Epithelial cell of esophagus (primary cell): ENCODE data around the gene CERKL.

Experiments
- DNase-seq: peaks from one replicate; pipeline ENCODE4 v3.0.0; 2010; ENCODE audit warnings: low read depth
- H3K4me3 ChIP-seq: 2 replicates; pipeline ENCODE4 v1.5.1; 2011; ENCODE audit warnings: mild to moderate bottlenecking, low read length, control low read depth
- TF ChIP-seq, protein P1 (sequence below): IDR thresholded peaks from 2 replicates; pipeline ENCODE4 v1.5.1; 2011; ENCODE audit warnings: low read depth, mild to moderate bottlenecking, low read length, control low read depth, inconsistent platforms; ENCODE audit not compliant: insufficient read depth; ENCODE audit errors: missing control alignments

Gene CERKL

DNA sequence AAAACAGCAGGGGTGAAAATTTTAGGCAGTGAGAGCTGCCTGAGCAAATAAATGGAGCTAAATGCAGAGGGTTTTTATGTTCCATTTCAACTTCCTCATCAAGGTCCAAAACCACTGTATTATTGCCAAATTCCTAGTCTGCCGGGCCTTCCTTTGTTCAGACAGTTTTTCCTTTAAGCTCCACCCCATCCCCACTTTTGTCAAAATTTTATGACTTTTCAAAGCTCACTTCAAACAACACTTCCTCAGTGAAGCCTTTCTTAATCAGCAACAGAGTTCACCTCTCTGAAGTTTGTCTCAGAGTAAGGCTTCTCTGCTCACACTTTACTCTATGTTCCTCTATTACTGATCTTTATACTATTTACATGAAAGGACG is 81.3 kb downstream of the CERKL start:
- H3K4me3 ChIP-seq = no peak overlapping the region
- TF ChIP-seq, protein P1, sequence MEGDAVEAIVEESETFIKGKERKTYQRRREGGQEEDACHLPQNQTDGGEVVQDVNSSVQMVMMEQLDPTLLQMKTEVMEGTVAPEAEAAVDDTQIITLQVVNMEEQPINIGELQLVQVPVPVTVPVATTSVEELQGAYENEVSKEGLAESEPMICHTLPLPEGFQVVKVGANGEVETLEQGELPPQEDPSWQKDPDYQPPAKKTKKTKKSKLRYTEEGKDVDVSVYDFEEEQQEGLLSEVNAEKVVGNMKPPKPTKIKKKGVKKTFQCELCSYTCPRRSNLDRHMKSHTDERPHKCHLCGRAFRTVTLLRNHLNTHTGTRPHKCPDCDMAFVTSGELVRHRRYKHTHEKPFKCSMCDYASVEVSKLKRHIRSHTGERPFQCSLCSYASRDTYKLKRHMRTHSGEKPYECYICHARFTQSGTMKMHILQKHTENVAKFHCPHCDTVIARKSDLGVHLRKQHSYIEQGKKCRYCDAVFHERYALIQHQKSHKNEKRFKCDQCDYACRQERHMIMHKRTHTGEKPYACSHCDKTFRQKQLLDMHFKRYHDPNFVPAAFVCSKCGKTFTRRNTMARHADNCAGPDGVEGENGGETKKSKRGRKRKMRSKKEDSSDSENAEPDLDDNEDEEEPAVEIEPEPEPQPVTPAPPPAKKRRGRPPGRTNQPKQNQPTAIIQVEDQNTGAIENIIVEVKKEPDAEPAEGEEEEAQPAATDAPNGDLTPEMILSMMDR = no peak
- no peak for DNase-seq

DNA sequence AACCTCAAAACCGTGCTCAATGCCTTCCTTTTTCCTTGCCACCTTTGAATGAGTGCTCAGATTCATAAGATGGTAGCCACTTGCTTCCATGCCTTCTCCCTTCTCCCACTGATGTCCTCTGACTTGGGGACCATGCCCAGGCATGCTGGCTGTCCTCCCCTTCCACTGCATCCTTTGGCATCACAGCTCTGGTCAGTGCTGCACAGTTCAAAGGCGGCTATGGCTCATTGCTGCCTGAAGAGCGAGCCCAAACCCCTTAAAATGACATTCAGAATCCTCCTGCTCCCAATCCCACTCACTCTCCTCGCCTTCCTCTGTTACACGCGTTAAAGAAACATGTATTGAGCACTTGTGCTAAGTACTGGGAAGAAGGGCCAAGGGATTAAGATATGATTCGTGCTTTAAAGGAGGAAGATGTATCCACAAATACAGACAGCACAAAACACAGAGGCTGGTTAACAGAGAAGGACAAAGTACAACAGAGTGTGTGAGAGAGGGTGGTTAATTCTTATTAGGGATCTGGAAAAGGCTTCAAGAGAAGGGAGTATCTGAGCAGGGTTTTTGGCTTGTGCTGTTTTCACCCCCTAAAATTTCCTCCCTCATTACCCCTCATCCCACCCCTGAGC is 81.8 kb downstream of the CERKL start:
- DNase-seq = no peak
- TF ChIP-seq, protein P1 = no peak
- no peak overlapping the region for H3K4me3 ChIP-seq

DNA sequence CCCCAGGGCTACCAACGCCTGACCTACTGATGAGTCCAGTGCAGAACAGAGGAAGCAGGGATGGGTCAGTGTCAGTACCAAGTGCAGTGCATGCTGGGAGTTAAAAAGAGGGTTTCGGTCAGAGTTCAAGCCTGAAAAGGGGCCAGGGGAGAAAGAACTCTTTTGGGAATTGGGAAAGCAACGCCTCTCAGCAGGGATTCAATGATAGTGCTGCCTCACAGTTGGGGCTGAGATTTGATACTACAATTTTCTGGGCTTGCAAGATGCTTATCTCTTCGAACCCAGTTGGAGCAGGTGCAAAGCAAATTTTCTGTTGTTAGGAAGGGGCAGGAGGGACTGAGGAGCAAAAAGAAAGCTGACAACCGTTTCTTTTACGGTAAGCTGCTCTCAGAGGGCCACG is 82.6 kb downstream of the CERKL start:
- TF ChIP-seq, protein P1 = no peak
- H3K4me3 ChIP-seq = no peak overlapping the region
- DNase-seq = no peak

DNA sequence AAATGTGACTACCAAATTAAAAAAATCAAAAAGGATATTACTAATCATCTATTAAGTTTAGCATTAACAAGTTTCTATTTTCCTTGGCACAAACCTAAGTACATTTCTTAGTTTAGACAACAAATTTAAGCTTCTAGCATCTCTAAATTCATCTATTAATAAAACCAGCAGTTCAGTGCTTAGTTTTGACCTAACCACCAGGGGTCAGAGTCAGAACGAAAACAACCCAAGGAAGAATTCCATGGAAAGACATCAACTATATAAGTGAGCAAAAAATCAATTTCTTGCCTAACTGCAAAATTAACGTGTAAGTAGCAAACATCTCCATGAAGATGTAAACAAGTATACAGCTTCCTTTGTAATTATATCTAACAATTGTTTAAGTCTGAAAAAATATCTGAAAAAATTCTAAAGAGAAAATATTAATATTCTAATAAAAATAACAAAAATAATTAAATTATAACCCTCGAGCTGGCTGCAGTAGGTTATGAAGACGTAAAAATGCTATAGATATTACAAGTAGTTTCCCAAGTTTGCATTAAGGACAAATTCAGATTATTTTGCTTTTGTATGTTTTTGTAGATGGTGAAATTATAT is 83.7 kb downstream of the CERKL start:
- H3K4me3 ChIP-seq = no peak overlapping the region
- TF ChIP-seq, protein P1 = peak; percentile 58
- peak; percentile 43 for DNase-seq

DNA sequence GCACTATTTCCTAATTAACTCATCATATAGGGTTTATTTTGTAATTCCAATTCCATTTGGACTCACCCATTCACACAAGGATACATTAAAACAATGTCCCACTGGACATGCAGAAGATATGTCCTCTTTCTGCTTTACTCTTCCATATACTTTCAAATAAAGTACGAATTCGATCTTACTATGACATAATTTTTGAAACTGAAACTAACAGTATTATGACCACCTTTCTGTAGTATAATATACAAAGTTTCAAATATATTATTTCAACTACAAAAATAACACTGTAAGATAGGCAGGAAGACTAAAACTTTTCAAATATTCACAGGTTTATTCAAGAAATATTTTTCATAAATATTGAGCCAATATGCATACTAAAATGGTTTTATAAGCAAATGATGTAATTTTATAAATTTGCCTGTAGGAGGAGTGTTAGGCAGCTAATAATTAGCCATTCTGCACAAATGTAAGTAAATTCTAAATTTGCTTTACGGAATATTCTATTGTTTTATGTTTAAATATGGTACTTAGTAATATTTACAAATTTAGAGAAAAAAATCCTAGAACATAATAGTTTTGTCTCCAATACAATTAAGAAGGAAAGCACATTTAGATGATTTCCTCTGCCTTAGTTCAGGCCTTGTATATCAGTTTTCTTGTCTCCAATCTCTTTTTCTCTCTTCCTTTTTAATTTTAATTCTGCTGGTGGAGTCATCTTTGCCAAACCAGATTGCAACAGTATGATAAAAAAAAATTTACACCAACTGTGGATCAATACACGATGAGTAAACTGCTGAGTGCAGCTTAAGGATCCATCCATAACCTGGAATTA is 85.9 kb downstream of the CERKL start:
- no peak overlapping the region for H3K4me3 ChIP-seq
- TF ChIP-seq, protein P1 = peak; percentile 13
- DNase-seq = no peak

DNA sequence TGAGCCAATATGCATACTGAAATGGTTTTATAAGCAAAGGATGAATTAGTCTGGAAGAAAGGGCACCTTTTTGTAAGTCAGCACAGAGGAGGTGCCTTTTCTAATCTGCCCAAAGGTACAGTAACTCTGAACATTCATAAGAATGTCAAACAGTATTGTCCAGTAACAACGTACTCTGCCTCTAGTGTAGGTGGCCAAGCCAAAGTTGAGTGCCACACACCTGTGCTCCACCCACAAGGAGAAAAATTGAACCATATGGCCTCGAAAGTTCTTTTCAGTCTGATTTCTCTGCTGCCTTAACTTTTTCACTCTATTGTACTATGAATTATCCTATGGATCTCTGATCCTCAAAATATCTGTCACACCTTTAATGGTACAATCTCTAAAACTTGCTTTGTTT is 86.8 kb downstream of the CERKL start:
- TF ChIP-seq, protein P1 = no peak
- DNase-seq = no peak
- H3K4me3 ChIP-seq = no peak overlapping the region
